Measurements from ENCODE around the gene RBM33.
A peak's percentile ranks its signal among the peaks of the same experiment; 100 is the strongest.

RBM33 gene

DNA sequence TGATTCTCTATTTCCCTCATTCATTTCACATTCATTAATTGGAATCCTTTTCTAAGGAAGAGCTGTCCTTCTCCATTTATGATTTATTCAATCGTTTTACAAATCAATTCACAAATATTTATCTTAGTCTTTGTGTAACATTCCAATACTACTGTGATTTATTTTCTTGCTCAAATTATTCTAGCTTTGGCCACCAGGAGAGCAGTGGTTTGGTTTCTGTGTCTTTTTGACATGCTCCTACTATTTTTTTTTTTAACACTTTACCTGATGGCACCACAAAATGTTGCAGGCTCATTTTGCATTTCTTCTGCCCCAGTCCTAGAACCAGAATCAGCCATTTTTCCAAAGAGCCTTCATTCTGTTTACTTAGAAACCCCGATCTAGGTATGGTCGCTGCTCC, 13.3 kb upstream of the RBM33 start:
- no peak for DNase-seq

DNA sequence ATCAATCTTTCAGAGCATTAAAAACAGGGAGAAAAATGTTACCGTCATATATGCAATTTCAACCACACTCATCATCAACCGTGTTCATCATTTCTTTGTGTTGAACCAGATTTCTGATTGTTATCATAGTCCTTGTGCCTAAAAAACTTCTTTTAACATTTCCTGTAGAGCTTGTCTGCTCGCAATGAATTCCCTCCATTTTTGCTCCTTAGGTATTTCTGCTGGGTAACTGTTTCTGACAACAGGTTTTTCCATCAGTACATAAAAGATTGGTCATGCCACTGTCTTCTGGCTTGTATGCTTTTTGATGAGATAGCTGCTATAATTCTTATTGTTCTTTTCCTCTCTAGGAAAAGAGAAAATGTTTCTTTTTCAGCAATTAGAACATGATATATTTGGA, 8.6 kb upstream of the RBM33 start:
- no peak for DNase-seq

DNA sequence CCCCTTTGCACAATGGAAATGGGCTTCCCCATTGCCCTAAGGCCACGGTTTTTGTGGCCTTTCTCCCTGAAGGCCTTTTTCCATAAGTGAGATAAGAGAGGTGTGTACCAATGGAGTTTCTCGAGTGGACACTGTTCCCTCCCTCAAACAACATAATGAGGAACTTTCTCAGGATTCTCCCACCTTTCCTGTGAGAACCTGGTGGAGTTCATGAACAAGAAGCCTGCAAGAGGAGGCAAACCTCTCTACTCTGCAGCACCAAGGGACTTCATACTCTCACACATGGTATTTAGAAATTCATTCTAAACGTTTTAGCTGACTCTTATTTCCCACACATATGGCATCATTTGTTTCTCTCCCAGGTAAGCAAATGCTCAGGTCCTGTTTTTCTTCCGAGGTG, 7.3 kb upstream of the RBM33 start:
- DNase-seq: no peak

DNA sequence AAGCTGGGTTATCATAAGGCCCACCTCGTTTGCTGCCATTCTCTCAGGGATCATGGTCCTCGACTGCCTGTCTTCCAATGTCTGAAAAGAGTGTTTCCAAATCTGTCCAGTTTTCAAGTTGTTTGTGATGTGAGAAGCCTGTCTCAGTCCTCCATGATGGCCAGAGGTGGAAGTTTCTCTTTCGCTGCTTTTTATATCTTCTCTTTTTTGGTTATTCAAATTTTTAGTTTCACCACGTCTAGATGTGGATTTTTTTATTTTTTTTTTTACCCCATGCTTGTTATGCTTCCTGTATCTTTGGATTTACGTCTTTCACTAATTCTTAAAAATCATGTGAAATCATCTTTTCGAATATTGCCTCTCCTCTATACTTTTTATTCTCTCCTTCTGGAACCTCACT, 6.1 kb upstream of the RBM33 start:
- no peak for DNase-seq

DNA sequence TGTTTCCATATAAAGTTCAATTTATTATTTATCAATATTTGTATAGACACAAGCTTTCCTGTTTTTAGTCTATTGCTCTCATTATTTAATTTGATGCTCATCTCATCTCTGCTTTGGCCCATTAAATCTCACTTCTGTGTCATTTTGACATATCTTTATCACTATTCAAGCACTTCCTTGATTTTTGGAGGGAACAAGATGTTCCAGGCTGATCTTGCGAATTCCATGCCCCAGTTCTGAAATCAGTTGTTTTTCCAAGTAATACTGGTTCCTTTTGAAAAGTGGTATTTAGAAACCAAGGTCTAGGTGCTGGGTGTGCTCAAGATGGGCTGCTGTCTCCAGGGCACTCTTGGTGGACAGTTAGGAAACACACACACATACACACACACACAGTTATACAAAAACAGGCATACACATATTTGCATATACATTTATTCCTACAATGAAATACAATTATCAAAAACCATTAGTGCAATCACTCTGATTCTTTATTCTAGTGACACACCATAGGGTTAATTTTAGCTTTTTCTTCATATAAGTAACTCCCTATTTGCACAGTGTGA, 4.4 kb upstream of the RBM33 start:
- no peak for DNase-seq

DNA sequence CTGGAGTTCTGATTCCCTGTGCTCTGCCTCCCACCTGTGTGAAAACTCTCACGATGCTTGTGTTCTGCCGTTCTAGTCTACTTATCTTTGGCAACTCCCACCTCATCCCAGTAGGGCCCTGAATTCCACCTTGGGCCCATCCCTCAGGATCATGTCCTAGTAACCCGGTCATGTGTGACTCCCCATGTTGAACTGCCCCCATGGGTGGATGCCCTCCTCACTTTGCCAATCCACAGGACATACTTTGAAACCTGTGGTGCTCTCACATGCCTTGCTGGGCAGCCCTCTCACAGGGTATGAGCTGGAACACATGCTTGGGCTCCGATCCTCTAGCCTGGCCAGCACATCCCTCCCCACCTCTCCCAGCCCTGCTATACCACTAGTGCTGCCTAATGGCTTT, 3.8 kb upstream of the RBM33 start:
- no peak for DNase-seq

DNA sequence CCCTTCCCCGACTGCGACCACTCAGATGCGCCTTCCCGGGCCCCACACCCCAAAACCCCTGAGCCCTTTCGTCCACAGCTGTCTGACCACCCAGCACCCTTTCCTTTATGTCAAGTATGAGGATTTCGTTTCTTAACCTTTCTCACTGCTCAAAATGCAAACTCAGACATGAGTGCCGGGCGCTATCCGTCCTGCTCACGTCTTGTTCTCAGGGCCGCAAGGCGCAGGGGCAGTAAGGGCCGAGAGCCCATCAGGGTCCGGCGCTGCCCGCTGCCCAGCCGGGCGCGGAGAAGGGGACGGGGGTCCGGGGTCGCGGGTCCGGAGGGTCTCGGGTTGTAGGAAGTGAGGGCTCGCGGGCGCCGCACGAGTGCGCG, 670 bp upstream of the RBM33 start:
- no peak for DNase-seq

DNA sequence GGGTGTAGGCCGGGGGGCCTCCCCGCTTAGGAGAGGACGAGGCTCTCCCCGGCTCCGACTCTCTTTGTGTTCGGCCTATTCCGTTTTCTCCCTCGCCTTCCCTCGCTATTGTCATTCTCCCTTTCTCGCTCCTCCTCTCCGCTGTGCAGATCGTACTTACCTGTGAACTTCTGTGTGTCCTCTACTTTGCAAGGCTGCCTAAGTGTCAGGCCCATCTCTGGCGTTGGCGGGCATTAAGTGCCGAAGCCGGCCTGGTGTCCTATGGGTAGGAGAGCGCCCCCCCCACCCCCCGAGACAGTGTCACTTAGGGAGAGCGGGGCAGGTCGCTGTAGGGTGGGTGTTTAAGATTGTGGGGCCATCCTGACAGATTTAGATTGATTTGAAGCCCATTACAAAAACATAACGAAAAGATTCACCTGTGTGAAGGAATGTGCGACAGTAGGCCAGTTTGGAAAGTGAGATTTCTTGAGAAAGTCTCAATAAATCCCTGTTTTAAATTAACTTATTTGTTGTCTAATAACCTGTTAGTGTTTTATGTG, 579 bp downstream of the RBM33 start:
- peak; percentile 42 for DNase-seq

DNA sequence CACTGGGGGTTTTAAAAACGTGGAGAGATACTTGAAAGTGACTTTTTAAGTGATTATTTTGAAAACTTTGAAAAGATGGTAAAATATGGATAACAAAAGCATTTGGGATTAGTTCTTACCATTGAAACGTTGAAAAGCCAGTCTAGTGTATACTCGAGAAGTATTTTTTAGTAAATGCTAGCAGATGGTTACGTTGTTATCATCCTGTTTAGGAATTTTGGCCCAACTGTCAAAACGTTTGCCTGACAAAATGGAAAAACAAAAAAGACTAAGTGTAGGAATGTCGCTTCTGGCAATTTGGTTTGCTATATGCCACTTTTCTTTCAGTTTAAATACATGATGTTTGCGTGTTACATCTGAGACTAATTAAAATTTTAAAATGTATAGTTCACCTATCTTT, 1.2 kb downstream of the RBM33 start:
- no peak for DNase-seq

DNA sequence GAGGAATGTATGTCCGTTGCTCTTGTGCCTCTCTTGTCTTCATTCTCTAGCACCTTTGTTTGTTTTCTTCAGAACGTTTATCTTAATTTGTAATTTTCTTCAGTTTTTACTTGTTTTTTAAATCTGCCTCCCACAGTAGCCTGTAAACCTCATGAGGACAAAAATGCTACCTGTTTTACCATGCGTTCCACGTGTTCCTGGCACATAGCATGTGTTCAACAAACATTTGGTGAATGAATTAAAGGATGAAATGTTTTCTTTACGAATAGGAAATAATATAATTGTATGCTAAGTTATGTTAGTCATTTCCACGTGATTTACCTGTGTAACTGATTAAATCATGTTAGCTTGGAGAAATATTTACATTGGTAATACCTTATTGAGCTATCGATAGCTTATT, 2.2 kb downstream of the RBM33 start:
- DNase-seq: no peak

DNA sequence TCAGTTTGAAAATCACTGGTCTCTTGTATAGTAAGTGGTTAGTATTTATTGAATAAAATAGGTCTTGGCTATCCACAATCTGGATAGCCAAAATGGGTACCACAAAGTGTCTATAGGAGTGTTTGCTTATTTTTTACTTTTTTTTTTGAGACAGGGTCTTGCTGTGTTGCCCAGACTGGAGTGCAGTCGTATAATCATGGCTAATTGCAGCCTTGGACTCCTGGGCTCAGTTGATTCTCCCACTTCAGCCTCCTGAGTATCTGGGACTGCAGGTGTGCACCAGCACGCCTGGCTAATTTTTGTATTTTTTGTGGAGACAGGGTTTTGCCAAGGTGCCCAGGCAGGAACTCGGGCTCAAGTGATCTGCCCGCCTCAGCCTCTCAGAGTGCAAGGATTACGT, 2.8 kb downstream of the RBM33 start:
- DNase-seq: no peak

DNA sequence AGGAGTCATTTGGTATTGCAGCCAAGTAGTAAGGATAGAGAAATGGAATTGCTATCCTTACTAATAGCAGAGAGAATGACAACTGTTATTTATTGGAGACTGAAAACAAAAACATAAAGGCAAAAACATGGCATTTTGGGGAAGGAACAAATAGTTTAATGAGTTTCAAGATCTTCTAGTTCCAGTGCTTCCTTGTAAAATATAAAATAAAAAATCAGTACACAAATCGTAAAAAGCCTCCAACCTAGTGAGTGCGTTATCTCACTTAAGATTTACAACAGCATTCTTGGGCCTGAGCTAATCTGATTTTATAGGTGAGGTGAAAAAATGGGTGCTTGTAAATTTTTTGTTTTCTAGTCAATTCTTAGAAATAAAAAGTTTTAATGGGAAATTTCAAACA, 3.3 kb downstream of the RBM33 start:
- DNase-seq: no peak

DNA sequence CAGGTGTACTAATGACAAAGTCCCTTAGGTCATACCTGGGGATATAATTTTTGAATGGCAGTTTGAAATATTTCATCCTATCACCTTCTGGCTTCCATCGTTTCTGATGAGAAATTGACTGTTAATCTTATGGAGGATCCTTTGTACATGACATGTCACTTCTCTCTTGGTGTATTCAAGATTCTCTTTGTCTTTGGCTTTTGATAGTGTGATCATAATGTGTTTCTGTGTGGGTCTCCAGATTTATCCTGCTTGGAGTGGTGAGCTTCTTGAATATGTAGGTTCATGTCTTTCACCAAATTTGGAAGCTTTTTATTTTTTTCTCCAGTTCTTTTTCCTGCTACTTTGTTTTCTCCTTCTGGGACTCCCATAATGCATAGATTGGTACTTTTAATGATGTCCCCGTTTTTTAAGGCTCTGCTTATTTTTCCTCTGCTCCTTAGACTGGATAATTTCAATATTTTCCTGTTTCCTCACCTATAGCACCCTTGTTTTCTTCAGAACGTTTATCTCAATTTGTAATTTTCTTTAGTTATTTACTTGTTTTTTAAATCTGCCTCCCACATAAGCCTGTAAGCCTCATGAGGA, 4.4 kb downstream of the RBM33 start:
- DNase-seq: no peak

DNA sequence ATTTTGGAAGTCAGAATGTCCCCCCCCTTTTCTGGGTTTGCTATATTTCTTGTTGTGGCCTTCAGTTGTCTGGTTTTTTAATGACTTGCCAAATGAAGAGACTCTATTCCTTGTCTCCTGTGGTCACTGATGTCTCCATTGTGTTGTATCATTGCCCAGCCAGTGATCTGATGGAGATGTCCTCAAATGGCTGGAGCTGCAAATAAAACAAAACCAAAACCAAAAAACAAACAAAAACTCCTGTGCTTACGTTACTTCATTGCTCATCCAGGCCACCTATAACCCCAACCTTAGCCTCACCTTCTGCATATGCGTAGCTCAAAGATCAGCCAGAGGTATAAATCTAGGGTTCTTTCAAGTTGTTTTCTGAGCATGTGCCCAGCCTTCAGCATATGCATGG, 5.1 kb downstream of the RBM33 start:
- DNase-seq: no peak

DNA sequence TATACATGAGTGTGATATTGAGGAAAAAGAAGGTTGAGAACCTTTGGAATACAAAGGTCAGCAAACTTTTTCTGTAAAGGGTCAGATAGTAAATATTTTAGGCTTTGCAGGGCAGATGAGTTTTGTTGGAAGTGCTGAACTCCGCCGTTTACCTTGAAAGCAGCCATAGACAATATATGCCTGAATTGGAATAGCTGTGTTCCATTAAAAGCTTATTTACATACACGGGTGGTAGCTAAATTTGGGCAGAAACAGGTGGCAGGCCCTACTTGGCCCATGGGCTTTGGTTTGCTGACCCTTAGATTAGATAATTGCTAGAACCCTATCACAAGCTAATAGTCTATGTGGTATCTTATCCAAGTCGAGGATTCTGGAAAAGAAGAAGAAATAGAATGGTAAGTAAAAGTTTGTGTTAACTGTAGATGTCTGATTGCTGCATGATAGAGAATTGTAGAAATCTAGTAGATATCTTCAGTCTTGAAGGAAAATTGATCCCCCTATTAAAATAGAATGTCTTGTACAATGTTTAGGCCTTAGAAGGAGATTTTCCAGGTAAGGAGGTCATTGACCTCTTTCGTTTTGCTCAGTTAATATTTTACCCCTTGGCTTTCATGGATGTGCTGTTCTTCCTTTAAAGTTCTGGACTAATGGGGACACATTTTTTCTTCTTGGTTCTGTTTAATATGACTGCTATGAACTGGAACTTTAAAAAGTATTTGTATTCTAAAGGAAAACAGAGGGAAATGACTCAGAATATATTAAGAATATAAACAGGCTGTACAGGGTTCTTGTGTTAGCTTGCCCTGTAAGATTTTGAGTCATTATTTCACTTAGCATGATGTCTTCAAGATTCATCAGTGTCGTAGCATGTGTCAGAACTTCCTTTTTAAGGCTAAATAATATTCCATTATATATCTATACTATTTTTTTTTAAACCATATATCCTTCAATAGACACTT, 8.0 kb downstream of the RBM33 start:
- DNase-seq: no peak

DNA sequence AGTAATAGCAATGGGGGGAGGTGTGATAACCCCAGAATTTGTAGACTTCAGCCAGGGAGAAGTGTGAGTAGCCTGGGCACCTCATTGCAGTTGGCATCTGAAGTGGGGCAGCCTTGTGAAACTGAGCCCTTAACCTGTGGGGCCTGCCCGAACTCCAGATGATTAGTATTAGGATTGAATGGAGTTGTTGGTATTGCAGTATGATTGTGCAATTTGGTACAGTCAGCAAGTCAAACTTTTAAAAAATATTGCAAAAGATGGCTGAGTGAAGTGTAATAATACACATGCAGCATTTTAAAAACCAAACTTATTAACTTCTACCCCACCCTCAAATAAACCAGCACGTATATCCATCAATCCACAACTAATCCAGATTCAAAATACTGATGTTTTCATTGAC, 9.3 kb downstream of the RBM33 start:
- no peak for DNase-seq

DNA sequence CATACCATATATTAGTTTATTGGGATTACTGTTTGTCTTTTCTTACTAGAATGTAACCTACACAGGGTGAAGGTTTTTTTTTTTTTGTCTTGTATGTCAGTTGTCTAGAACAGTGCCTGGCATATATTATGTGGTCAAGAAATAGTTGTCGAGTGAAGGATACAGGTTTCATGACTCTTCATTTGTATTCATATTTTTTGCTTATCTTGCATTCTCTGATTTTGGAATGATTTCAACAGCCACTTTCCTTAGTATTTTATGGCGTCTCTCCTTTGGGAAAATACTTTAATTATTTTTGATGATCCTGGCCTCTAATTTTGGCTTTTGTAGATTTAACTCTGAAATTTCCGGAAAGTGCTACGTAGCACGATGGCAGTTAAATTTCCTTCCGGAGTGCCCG, 12.4 kb downstream of the RBM33 start:
- no peak for DNase-seq

DNA sequence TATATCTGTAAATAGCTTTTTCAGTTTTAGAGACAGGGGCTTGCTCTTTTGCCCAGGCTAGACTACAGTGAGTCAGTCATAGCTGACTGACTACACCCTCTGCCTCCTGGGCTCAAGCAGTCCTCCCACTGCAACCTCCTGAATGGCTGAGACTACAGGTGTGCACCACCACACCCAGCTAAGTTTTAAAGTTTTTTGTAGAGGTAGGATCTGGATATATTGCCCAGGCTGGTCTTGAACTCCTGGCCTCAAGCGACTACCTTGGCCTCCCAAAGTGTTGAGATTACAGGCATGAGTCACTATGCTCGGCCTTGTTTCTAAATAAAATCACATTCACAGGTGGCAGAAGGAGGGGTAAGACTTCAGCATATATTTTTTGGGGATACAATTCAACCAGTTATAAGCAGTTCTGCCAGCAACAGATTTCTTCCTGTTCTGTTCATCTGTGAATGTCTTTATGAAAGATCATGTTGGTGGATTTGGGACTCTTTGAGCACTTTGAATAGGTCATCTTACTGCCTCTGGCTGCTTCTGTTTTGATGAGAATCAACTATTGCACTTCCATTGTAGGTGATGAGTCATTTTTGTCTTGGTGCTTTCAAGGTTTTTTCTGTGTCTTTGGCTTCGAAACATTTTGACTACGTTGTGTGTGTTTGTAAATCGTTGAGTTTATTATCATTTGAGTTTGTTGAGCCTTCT, 15.7 kb downstream of the RBM33 start:
- no peak for DNase-seq

DNA sequence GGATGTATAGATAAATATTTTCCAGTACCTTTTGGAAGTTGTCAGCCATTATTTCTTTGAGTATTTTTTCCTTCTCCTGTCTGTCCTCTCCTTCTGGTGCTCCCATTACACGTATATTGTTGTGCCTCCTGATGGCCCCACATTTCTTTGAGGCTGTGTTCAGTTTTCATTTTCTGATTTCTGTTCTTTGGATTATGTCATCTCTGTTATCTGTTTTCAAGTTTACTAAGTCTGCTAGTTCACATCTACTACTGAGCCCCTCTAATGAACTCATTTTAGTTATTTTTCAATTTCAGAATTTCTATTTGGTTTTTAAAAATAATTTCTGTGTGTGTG, 16.3 kb downstream of the RBM33 start:
- no peak for DNase-seq

DNA sequence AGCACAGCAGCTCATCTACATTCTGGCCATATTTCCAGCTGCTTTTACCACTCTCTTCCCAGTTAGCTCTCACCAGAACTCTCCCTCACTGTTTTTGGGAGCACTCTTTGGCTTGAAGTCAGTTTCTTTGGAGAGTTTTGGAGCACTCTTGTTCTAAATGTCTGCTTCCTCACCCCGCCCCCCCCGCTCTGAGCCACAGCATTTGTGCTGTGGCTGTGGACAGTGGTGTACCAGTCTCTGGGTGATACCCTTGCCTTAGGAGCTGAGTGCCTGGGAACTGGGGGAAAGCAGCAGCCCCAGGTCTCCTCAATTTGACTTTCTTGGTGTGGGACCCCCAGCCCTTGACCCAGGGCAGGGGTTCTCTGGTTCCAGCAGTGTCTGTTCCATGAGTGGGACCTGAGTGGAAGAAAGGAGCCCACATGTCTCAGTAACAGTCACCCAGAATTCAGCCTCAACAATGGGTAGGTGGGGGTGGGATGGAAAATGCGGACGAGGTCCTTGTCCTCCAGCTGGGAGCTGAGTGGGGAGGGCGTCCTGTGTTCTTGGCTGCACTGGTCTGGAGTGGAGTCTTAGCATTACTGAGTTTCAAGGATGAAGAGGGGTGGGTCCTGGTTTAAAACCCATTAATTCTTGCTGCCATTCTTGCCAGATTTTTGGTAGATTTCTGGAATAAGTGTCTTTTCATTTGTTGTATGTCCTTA, 18.0 kb downstream of the RBM33 start:
- DNase-seq: no peak

DNA sequence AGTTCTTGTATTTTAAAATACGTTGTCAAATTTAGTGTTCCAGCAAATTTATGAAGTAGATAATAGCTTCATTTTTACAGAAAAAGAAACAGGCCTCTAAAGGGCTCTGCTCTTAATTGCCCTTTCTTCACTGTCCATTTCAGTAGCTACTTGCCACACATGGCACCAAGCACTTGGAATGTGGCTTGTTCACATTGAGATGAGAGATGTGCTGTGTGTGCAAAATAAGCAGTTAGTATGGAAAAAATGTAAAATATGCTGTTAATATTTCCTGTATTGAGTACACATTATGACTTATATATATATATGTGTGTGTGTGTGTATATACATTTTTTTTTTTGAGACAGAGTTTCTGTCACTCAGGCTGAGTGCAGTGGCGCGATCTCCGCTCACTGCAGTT, 19.5 kb downstream of the RBM33 start:
- DNase-seq: no peak

DNA sequence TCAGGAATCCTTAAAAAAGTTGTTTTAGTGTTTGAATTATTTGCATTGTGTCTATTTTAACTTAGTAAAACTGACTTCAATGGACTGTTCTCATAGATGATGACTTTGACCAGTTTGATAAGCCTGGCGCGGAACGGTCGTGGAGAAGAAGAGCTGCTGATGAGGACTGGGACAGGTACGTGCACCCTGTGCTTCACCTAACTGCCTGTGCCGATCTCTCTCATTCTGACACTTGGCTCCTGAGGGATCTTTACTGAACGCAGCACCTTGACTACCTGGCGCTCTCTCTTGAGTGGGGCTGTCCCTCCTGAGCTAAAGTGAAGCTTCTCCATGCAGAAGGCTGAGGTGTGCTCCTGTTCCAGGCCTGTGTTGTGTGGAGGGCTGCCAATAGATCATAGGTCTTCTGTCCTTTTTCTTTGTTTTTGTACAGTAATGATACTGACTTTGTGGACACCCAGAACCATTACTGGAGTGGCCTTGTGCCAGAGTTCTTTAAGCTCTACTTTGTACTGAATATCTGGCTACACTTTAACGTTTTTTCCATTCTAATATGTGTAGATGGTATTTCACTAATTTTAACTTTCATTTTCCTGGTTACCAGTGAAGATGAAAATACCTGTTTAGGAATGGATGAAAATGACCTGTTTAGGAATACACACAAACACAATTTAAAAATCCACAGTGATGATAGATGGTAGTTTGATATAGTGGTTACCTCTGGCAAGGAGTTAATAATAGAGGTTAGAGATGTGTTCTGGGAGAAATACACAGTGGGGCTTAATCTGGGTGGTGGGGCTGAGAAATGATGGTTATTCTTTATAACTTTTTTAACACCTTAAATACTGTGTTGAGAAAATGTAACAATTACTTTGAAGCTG, 20.9 kb downstream of the RBM33 start:
- DNase-seq: no peak

All from activated naive CD4-positive, alpha-beta T cell treated with anti-CD3 and anti-CD28 coated beads, Interleukin-2, amount 50 U/mL, for 16 hours (primary cell).